Measurements from ENCODE around the gene LCE1A. TPM values are rescaled to one million over a fixed set of nuclear protein-coding genes. Genes with fewer than 3 reads are reported as not detected.

Gene LCE1A
- total and polyA plus RNA-seq, 7 experiments from 2014 or later = not detected

- DNase-seq = no peak
- H3K36me3 ChIP-seq (ENCODE audit: control insufficient read depth in 2 of 3, insufficient read depth in 3 of 3, low read length in 3 of 3) = no peaks in the 10 kb centered on the region
- no peaks in the 10 kb centered on the region for H3K9me3 Mint-ChIP-seq
Measured at GRCh38 chr1:152866321-152866720, 39.0 kb downstream of the LCE1A start.

GRCh38 chr1:152869808-152870419 lies 42.6 kb downstream of the LCE1A start:
- no peaks in the 10 kb centered on the region for H3K9me3 ChIP-seq (ENCODE audit: control insufficient read depth in 2 of 3, low read length in 3 of 3)
- Mint-ChIP-seq H3K4me3 (no peak overlapping the region), H3K27ac (no peak overlapping the region), H3K36me3 (no peaks in the 10 kb centered on the region), H3K27me3 (peaks cover 4 to 21% (median 12%) of the 10 kb centered on the region in 5 donors), H3K9me3 (no peaks in the 10 kb centered on the region), H3K4me1 (no peaks in the 10 kb centered on the region)
- POLR2A ChIA-PET = no interaction called here
- H3K4me3 ChIP-seq (ENCODE audit: low read length) = no peak overlapping the region
- DNase-seq = peak in 7 of 9 donors; percentile 8 to 53 (median 30)
- no peaks in the 10 kb centered on the region for H3K4me1 ChIP-seq (ENCODE audit: control insufficient read depth in 2 of 2, insufficient read depth in 2 of 2, low read length in 2 of 2)
- CTCF ChIA-PET = interaction anchor here (0.7 kb wide), 1 partner anchor 217 kb away, joined by 3 read pairs; no protein-coding TSS in a partner anchor
- H3K27me3 ChIP-seq (ENCODE audit: control insufficient read depth in 2 of 2, insufficient read depth in 2 of 2, low read length in 2 of 2) = no peaks in the 10 kb centered on the region
- H3K27ac ChIP-seq (ENCODE audit: low read depth, low read length) = no peak overlapping the region
- H3K36me3 ChIP-seq (ENCODE audit: control insufficient read depth in 2 of 3, insufficient read depth in 3 of 3, low read length in 3 of 3) = no peaks in the 10 kb centered on the region
- peak; percentile 60 for ATAC-seq
- intact Hi-C loops (cut with micrococcal nuclease) = loop anchor here (1.0 to 5.0 kb wide), 3 partner anchors 353 to 407 kb away; no protein-coding TSS in a partner anchor

More at GRCh38 chr1:152866321-152866720, 39.0 kb downstream of the LCE1A start:
- H3K4me3 ChIP-seq (ENCODE audit: low read length) = no peak overlapping the region
- H3K27me3 Mint-ChIP-seq = peaks cover 0 to 8% (median 3%) of the 10 kb centered on the region in 5 donors
- H3K4me1 Mint-ChIP-seq = no peaks in the 10 kb centered on the region
- no peak overlapping the region for H3K4me3 Mint-ChIP-seq
- intact Hi-C loops (cut with micrococcal nuclease) = no loop called here
- no peaks in the 10 kb centered on the region for H3K4me1 ChIP-seq (ENCODE audit: control insufficient read depth in 2 of 2, insufficient read depth in 2 of 2, low read length in 2 of 2)
- H3K36me3 Mint-ChIP-seq = no peaks in the 10 kb centered on the region
- no peaks in the 10 kb centered on the region for H3K27me3 ChIP-seq (ENCODE audit: control insufficient read depth in 2 of 2, insufficient read depth in 2 of 2, low read length in 2 of 2)
- ChIA-PET CTCF (interaction anchor here (0.9 kb wide), 1 partner anchor 8 kb away, joined by 3 read pairs; no protein-coding TSS in a partner anchor), POLR2A (no interaction called here)
- H3K27ac ChIP-seq (ENCODE audit: low read depth, low read length) = no peak overlapping the region
- no peak for ATAC-seq
- H3K9me3 ChIP-seq (ENCODE audit: control insufficient read depth in 2 of 3, low read length in 3 of 3) = no peaks in the 10 kb centered on the region
- H3K27ac Mint-ChIP-seq = no peak overlapping the region

- H3K27ac ChIP-seq (ENCODE audit: low read depth, low read length) = no peak overlapping the region
- Mint-ChIP-seq H3K27me3 (peaks cover 4 to 21% (median 12%) of the 10 kb centered on the region in 5 donors), H3K9me3 (no peaks in the 10 kb centered on the region), H3K4me1 (no peaks in the 10 kb centered on the region), H3K27ac (no peak overlapping the region), H3K4me3 (no peak overlapping the region), H3K36me3 (no peaks in the 10 kb centered on the region)
- H3K9me3 ChIP-seq (ENCODE audit: control insufficient read depth in 2 of 3, low read length in 3 of 3) = no peaks in the 10 kb centered on the region
- H3K27me3 ChIP-seq (ENCODE audit: control insufficient read depth in 2 of 2, insufficient read depth in 2 of 2, low read length in 2 of 2) = no peaks in the 10 kb centered on the region
- ChIA-PET POLR2A (no interaction called here), CTCF (no interaction called here)
- DNase-seq (no peak), ATAC-seq (no peak)
- intact Hi-C loops (cut with micrococcal nuclease) = loop anchor here in 1 of 2 donors (5.0 kb wide), 1 partner anchor 406 kb away; no protein-coding TSS in a partner anchor
- H3K4me3 ChIP-seq (ENCODE audit: low read length) = no peak overlapping the region
- H3K4me1 ChIP-seq (ENCODE audit: control insufficient read depth in 2 of 2, insufficient read depth in 2 of 2, low read length in 2 of 2) = no peaks in the 10 kb centered on the region
- no peaks in the 10 kb centered on the region for H3K36me3 ChIP-seq (ENCODE audit: control insufficient read depth in 2 of 3, insufficient read depth in 3 of 3, low read length in 3 of 3)
Measured at GRCh38 chr1:152870831-152871730, 43.8 kb downstream of the LCE1A start.

- Mint-ChIP-seq H3K4me1 (no peaks in the 10 kb centered on the region), H3K27ac (no peak overlapping the region), H3K27me3 (peaks cover 4 to 21% (median 12%) of the 10 kb centered on the region in 5 donors), H3K9me3 (no peaks in the 10 kb centered on the region), H3K4me3 (no peak overlapping the region), H3K36me3 (no peaks in the 10 kb centered on the region)
- ATAC-seq = no peak
- H3K36me3 ChIP-seq (ENCODE audit: control insufficient read depth in 2 of 3, insufficient read depth in 3 of 3, low read length in 3 of 3) = no peaks in the 10 kb centered on the region
- H3K27me3 ChIP-seq (ENCODE audit: control insufficient read depth in 2 of 2, insufficient read depth in 2 of 2, low read length in 2 of 2) = no peaks in the 10 kb centered on the region
- no peak overlapping the region for H3K4me3 ChIP-seq (ENCODE audit: low read length)
- H3K9me3 ChIP-seq (ENCODE audit: control insufficient read depth in 2 of 3, low read length in 3 of 3) = no peaks in the 10 kb centered on the region
- no peaks in the 10 kb centered on the region for H3K4me1 ChIP-seq (ENCODE audit: control insufficient read depth in 2 of 2, insufficient read depth in 2 of 2, low read length in 2 of 2)
- intact Hi-C loops (cut with micrococcal nuclease) = loop anchor here in 1 of 2 donors (5.0 kb wide), 1 partner anchor 406 kb away; no protein-coding TSS in a partner anchor
- POLR2A ChIA-PET = no interaction called here
- H3K27ac ChIP-seq (ENCODE audit: low read depth, low read length) = no peak overlapping the region
- no peak for DNase-seq
- CTCF ChIA-PET = no interaction called here
Measured at GRCh38 chr1:152871731-152872126, 44.5 kb downstream of the LCE1A start.

GRCh38 chr1:152873495-152873894 lies 46.2 kb downstream of the LCE1A start:
- no peak overlapping the region for H3K4me3 ChIP-seq (ENCODE audit: low read length)
- H3K4me1 ChIP-seq (ENCODE audit: control insufficient read depth in 2 of 2, insufficient read depth in 2 of 2, low read length in 2 of 2) = no peaks in the 10 kb centered on the region
- H3K36me3 ChIP-seq (ENCODE audit: control insufficient read depth in 2 of 3, insufficient read depth in 3 of 3, low read length in 3 of 3) = no peaks in the 10 kb centered on the region
- no peaks in the 10 kb centered on the region for H3K9me3 ChIP-seq (ENCODE audit: control insufficient read depth in 2 of 3, low read length in 3 of 3)
- H3K27me3 Mint-ChIP-seq = peaks cover 5 to 30% (median 22%) of the 10 kb centered on the region in 5 donors
- H3K4me1 Mint-ChIP-seq = no peaks in the 10 kb centered on the region
- intact Hi-C loops (cut with micrococcal nuclease) = loop anchor here in 1 of 2 donors (5.0 kb wide), 1 partner anchor 404 kb away; no protein-coding TSS in a partner anchor
- DNase-seq (no peak), ATAC-seq (no peak)
- no peak overlapping the region for H3K27ac Mint-ChIP-seq
- POLR2A ChIA-PET = no interaction called here
- no peaks in the 10 kb centered on the region for H3K27me3 ChIP-seq (ENCODE audit: control insufficient read depth in 2 of 2, insufficient read depth in 2 of 2, low read length in 2 of 2)
- CTCF ChIA-PET = no interaction called here
- H3K4me3 Mint-ChIP-seq = no peak overlapping the region
- H3K9me3 Mint-ChIP-seq = peaks cover 0 to 4% (median 0%) of the 10 kb centered on the region in 11 donors
- no peaks in the 10 kb centered on the region for H3K36me3 Mint-ChIP-seq
- no peak overlapping the region for H3K27ac ChIP-seq (ENCODE audit: low read depth, low read length)

GRCh38 chr1:152876827-152877226 lies 49.6 kb downstream of the LCE1A start:
- H3K27ac Mint-ChIP-seq = no peak overlapping the region
- peaks cover 0 to 4% (median 0%) of the 10 kb centered on the region in 7 donors for H3K4me1 Mint-ChIP-seq
- H3K27me3 ChIP-seq (ENCODE audit: control insufficient read depth in 2 of 2, insufficient read depth in 2 of 2, low read length in 2 of 2) = no peaks in the 10 kb centered on the region
- no peak for ATAC-seq
- ChIA-PET CTCF (no interaction called here), POLR2A (no interaction called here)
- intact Hi-C loops (cut with micrococcal nuclease) = no loop called here
- no peaks in the 10 kb centered on the region for H3K4me1 ChIP-seq (ENCODE audit: control insufficient read depth in 2 of 2, insufficient read depth in 2 of 2, low read length in 2 of 2)
- no peak overlapping the region for H3K4me3 Mint-ChIP-seq
- no peak overlapping the region for H3K4me3 ChIP-seq (ENCODE audit: low read length)
- H3K9me3 ChIP-seq (ENCODE audit: control insufficient read depth in 2 of 3, low read length in 3 of 3) = no peaks in the 10 kb centered on the region
- H3K27me3 Mint-ChIP-seq = peaks cover 1 to 42% (median 18%) of the 10 kb centered on the region in 5 donors
- H3K27ac ChIP-seq (ENCODE audit: low read depth, low read length) = no peak overlapping the region
- no peak for DNase-seq
- H3K9me3 Mint-ChIP-seq = peaks cover 0 to 5% (median 0%) of the 10 kb centered on the region in 11 donors
- no peaks in the 10 kb centered on the region for H3K36me3 ChIP-seq (ENCODE audit: control insufficient read depth in 2 of 3, insufficient read depth in 3 of 3, low read length in 3 of 3)
- no peaks in the 10 kb centered on the region for H3K36me3 Mint-ChIP-seq
